Heart left ventricle (tissue), 16 donors: ENCODE data around the gene SCRT2. TPM values are rescaled to one million over a fixed set of nuclear protein-coding genes. Genes with fewer than 3 reads are reported as not detected.

ENCODE experiments used
- ATAC-seq, 4 donors: fragments of 200-7000 bp; cut with Tn5 transposase; one replicate each; pipeline ENCODE4 v1.9.1; 2020 to 2022; ENCODE audit warnings: moderate library complexity in 4 of 4, mild to moderate bottlenecking in 3 of 4, moderate number of reproducible peaks in 1 of 4
- DNase-seq, 5 donors: peaks; one replicate each; pipeline ENCODE4 v3.0.0-alpha.2; 2020
- H3K27ac ChIP-seq, 12 donors: fragments of 200-600 bp; sonication (generic) in 4 of 12; one replicate each; pipeline versions ENCODE4 v1.5.0 to v1.8.0; 2016 to 2022; ENCODE audit warnings: mild to moderate bottlenecking in 2 of 12
- H3K27me3 ChIP-seq, 9 donors: fragments of 200-600 bp; sonication (generic) in 2 of 9; one replicate each; pipeline versions ENCODE4 v1.5.1 to v1.8.0; 2016 to 2022; ENCODE audit warnings: mild to moderate bottlenecking in 3 of 9
- H3K36me3 ChIP-seq, 9 donors: fragments of 200-600 bp; sonication (generic) in 2 of 9; one replicate each; pipeline versions ENCODE4 v1.5.0 to v1.8.0; 2018 to 2022; ENCODE audit warnings: mild to moderate bottlenecking in 2 of 9
- H3K4me1 ChIP-seq, 12 donors: fragments of 200-600 bp; sonication (generic) in 4 of 12; one replicate each; pipeline versions ENCODE4 v1.5.0 to v1.8.0; 2016 to 2022; ENCODE audit warnings: mild to moderate bottlenecking in 3 of 12
- H3K4me3 ChIP-seq, 12 donors: fragments of 200-600 bp; sonication (generic) in 4 of 12; one replicate each; pipeline versions ENCODE4 v1.5.0 to v1.8.0; 2017 to 2022; ENCODE audit warnings: mild to moderate bottlenecking in 9 of 12, moderate library complexity in 4 of 12
- H3K9me3 ChIP-seq, 12 donors: fragments of 200-600 bp; sonication (generic) in 4 of 12; one replicate each; pipeline versions ENCODE4 v1.5.0 to v1.8.0; 2016 to 2022; ENCODE audit warnings: mild to moderate bottlenecking in 1 of 12
- CTCF ChIP-seq, 12 donors: fragments of 200-600 bp; sonication (generic) in 4 of 12; IDR thresholded peaks; one replicate each; pipeline versions ENCODE4 v1.5.0 to v1.8.0; 2018 to 2022; ENCODE audit warnings: antibody characterized with exemption in 12 of 12, mild to moderate bottlenecking in 5 of 12
- POLR2A ChIP-seq, 2 donors: fragments of 450-650 bp; IDR thresholded peaks; one replicate each; pipeline ENCODE4 v1.6.1; 2017; ENCODE audit warnings: antibody characterized with exemption in 2 of 2, mild to moderate bottlenecking in 2 of 2, moderate library complexity in 2 of 2
- WGBS, 4 donors: extraction: QIAGEN DNeasy Blood & Tissue Kit in 2 of 4; methylation state at CpG; one replicate each; pipeline versions ENCODE4 v1.1.5 to v1.1.7; 2013 to 2018; 5-methylcytosine and 5-hydroxymethylcytosine counted together
- intact Hi-C, 10 donors: fragments of 100-400 bp; cut with DNase I; formaldehyde crosslinking; loops; one replicate each; pipeline versions ENCODE4 v1.11.1 to v1.14.2; 2022
- polyA plus RNA-seq, 2 donors: library from polyadenylated mRNA; stranded (reverse); fragments of 200-250 nt; gene quantifications; one replicate each; pipeline ENCODE4 v1.2.3, GENCODE V29; 2013
- total RNA-seq, 9 donors: library from RNA; depleted of rRNA in 2 of 9; stranded (reverse); fragments of >200 nt in 2 of 9; fragmentation: NEBNext Ultra II Directional in 3 of 9; extraction: Animal tissue kit (Norgen Biotek cat#: 25700) in 3 of 9; gene quantifications; one replicate each; pipeline versions ENCODE4 v1.1.0 to v1.2.4, GENCODE V29; 2016 to 2023
- donor health status: ischemic (EF 13 %, LVEDD 7.1; RV severe dilation, severe dysfunction).
- donor health status: healthy with polysubstance abuse.
- donor health status: DM: no; HTN: yes; CAD: no.
- donor health status: DM: no; HTN: no; CAD: no.
- donor health status: ischemic (EF 25% LVEDD 6.9; RV normal size, moderate dysfunction).
- donor health status: ischemic (EF 25% LVEDD 5.7; RV mildly dilated, moderate dysfunction).
- donor health status: healthy.
- donor health status: DM: yes; HTN: yes; CAD: no.
- donor health status: ischemic (EF 35%, LVEDD 5.7; RV mildly dilated, moderate dysfunction).
- donor health status: nonischemic (EF 11% LVEDD 7.7; RV severe dilation, severe dysfunction).
- donor health status: DM: yes; HTN: yes; CAD: no.
- donor health status: PGD.
- donor health status: ischemic (EF 29% LVEDD 5.4; RV normal size, mild dysfunction).
- donor health status: nonischemic (EF 23%, LVEDD 6.1; RV moderate dilation, normal function).

Gene SCRT2
- total and polyA plus RNA-seq, 11 donors = not detected

DNA sequence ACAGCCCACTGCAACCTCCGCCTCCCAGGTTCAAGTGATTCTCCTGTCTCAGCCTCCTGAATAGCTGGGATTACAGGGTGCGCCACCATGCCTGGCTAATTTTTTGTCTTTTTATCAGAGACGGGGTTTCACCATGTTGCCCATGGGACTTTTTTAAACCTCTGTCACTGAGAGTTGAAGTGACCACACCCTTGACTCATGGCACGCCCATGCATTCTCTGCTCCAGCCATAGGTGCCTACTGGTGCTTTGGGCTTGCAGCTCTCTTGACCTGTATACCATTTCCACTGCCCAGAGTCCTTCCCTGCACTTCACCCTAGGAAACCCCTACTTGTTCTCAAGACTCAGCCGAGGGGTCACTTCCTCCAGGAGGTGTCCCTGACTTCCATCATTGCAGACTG lies 2.4 kb upstream of the SCRT2 start:
- WGBS, 4 donors = 80 to 91% (median 87%) methylated on average over 5 of the region's 5 CpGs
- no peak for ATAC-seq

GRCh38 chr20:676967-677366 lies 1.4 kb upstream of the SCRT2 start:
- DNase-seq = no peak
- intact Hi-C loops = no loop called here
- WGBS, 4 donors = 50 to 73% (median 59%) methylated on average over 1 to 3 of the region's 3 CpGs
- H3K4me1 ChIP-seq = peaks cover 7 to 34% (median 17%) of the 10 kb centered on the region in 12 donors
- peaks cover 0 to 71% (median 34%) of the 10 kb centered on the region in 9 donors for H3K27me3 ChIP-seq
- ATAC-seq = no peak
- TF ChIP-seq POLR2A (IDR thresholded peaks at IDR 0.05) (no peak), CTCF (IDR thresholded peaks at IDR 0.05) (no peak)
- no peak overlapping the region for H3K4me3 ChIP-seq
- no peaks in the 10 kb centered on the region for H3K9me3 ChIP-seq
- H3K27ac ChIP-seq = no peak overlapping the region
- no peaks in the 10 kb centered on the region for H3K36me3 ChIP-seq

More for the DNA sequence above, 2.4 kb upstream of the SCRT2 start:
- peaks cover 0 to 76% (median 29%) of the 10 kb centered on the region in 9 donors for H3K27me3 ChIP-seq
- H3K9me3 ChIP-seq = no peaks in the 10 kb centered on the region
- intact Hi-C loops = no loop called here
- TF ChIP-seq CTCF (IDR thresholded peaks at IDR 0.05) (no peak), POLR2A (IDR thresholded peaks at IDR 0.05) (no peak)
- no peak overlapping the region for H3K4me3 ChIP-seq
- H3K36me3 ChIP-seq = no peaks in the 10 kb centered on the region
- H3K4me1 ChIP-seq = peaks cover 7 to 30% (median 15%) of the 10 kb centered on the region in 12 donors
- no peak overlapping the region for H3K27ac ChIP-seq
- DNase-seq = no peak

DNA sequence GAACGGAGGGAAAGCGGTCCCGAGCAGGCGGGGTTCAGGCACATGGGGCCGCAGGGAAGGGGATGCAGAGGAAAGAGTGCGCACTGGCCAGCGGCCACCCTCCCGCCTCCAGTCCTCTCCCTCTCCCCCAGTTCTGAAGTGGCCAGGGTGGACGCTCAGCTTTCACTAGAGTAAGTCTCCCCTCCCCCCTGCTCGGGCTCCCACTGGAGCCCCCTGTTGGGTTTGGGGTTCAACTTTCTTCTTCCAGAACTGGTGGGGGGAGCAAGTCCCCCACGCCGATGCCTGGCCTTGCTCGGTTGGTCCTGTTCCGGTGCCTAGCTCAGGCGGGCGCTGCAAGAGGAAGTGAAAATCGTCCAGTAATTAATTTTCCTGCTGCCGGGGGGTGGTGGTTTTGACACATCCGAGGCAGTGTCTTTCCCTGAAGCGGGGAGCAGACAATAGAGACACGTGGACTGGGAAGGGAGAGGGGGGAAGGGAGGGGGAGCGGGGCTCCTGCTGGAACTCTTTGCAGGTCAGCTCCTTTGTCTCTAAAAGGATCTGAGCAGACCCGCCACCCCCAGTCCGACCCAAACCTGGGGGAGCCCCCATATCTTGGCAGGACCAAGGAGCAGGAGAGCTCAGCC lies 824 bp upstream of the SCRT2 start:
- Histone ChIP-seq H3K4me3 (peak overlapping the region in 7 of 12 donors; percentile 5 to 49 (median 36)), H3K9me3 (no peaks in the 10 kb centered on the region), H3K27ac (no peak overlapping the region), H3K4me1 (peaks cover 7 to 34% (median 17%) of the 10 kb centered on the region in 12 donors), H3K36me3 (no peaks in the 10 kb centered on the region), H3K27me3 (peaks cover 0 to 71% (median 34%) of the 10 kb centered on the region in 9 donors)
- 2 to 3% (median 2%) methylated on average over 24 of the region's 24 CpGs for WGBS, 4 donors
- peak in 2 of 4 donors; percentile 5 to 49 for ATAC-seq
- no peak for TF ChIP-seq CTCF (IDR thresholded peaks at IDR 0.05)
- no peak for TF ChIP-seq POLR2A (IDR thresholded peaks at IDR 0.05)
- intact Hi-C loops = no loop called here
- peak in 2 of 5 donors; percentile 43 to 56 for DNase-seq

DNA sequence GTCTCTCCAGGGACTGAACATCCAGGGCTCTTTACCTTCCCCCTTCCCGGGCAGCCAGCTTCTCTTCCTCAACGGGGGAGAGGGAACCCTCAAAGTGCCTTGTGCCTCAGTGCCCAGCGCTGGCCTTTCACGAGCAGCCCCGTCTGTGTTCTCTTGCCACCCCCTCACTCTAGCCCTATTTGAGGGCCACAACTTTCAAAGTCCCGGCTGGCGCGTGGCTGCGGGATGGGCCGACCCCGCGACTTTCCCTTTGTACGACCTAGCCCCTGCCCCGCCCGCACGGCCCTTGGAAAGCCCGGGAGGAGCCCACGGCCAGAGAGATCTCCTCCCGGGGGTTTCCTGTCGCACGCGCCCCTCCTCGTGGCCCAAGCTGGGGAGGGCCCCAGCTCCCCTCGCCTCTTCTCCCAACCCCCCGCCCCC lies 559 bp downstream of the SCRT2 start:
- intact Hi-C loops = loop anchor here in 1 of 10 donors (2.0 kb wide), 1 partner anchor 68 kb away; no protein-coding TSS in a partner anchor
- Histone ChIP-seq H3K9me3 (no peaks in the 10 kb centered on the region), H3K27me3 (peaks cover 0 to 59% (median 34%) of the 10 kb centered on the region in 9 donors), H3K4me3 (peak overlapping the region in 6 of 12 donors; percentile 19 to 36 (median 24)), H3K27ac (no peak overlapping the region), H3K36me3 (no peaks in the 10 kb centered on the region), H3K4me1 (peaks cover 7 to 39% (median 18%) of the 10 kb centered on the region in 12 donors)
- WGBS, 4 donors = 3 to 10% (median 5%) methylated on average over 10 to 25 of the region's 25 CpGs
- no peak for TF ChIP-seq CTCF (IDR thresholded peaks at IDR 0.05)
- TF ChIP-seq POLR2A (IDR thresholded peaks at IDR 0.05) = no peak
- DNase-seq (no peak), ATAC-seq (no peak)
